CD1c-positive myeloid dendritic cell (primary cell): ENCODE data around the gene SPHK1.

Experiments used
- DNase-seq: peaks from one replicate; pipeline ENCODE4 v3.0.0-alpha.2; 2016; ENCODE audit errors: extremely low spot score

Gene SPHK1

DNA sequence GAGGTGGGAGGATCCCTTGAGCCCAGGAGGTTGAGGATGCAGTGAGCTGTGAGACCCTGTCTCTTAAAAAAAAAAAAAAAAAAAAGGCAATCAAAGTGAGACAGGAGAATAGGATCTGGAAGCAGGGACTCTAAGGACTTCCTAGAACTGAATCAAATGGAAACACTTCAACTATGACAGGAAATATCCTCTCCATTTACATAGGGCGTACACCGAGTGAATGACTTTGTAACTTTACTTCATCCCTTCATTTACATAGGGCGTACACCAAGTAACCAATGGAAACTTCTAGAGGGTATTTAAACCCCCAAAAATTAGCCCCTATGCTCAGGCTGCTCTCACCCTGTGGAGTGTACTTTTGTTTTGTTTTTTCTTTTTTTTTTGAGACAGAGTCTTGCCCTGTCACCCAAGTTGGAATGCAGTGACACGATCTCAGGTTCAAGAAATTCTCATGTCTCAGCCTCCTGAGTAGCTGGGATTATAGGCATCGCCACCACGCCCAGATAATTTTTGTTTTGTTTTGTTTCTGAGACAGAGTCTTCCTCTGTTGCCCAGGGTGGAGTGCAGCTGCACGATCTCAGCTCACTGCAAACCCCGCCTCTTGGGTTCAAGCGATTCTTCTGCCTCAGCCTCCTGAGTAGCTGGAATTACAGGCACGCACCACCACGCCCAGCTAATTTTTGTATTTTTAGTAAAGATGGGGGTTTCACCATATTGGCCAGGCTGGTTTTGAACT lies 21.1 kb upstream of the SPHK1 start:
- DNase-seq: no peak

DNA sequence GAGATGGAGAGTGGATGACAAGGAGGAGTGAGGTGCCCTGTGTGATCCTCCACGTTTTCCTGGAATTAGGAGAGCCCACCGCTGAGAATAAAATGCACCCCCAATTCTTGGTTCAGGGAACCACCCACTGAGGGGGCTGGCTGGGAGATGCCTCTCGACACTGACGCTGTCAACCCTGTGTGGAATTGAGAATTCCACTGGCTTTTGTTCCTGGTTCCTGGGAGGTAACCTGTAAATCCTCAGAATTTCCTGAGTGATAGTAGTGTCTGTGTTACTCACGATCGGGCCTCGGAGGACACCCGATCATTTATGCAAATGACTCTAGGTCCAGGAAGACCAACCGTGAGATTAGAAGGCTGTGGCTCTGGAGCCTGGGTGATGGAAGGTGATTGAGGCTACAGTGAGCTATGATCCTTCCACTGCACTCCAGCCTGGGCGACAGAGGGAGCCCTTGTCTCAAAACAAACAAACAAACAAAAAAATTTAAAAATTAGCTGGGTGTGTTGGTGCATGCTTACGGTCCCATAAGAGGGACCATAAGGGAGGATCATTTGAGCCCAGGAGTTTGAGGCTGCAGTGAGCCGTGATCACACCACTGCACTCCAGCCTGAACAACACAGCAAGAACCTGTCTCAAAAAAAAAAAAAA lies 19.0 kb upstream of the SPHK1 start:
- no peak for DNase-seq

DNA sequence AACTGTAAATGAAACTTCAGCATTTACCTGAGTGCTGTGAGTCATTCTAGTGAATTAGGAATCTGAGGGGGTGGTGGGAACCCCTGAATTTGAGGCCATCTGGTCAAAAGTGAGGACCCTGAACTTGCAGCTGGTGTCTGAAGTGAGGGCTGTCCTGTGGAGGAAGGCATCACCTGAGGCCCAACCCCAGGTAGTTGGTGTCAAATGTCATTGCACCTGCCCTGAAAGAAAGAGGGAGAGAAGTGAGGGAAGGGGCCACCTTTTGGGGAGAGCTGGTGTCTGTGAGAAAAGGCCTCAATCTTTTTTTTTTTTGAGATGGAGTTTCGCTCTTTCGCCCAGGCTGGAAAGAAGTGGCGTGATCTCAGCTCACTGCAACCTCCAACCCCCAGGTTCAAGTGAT lies 18.2 kb upstream of the SPHK1 start:
- no peak for DNase-seq

DNA sequence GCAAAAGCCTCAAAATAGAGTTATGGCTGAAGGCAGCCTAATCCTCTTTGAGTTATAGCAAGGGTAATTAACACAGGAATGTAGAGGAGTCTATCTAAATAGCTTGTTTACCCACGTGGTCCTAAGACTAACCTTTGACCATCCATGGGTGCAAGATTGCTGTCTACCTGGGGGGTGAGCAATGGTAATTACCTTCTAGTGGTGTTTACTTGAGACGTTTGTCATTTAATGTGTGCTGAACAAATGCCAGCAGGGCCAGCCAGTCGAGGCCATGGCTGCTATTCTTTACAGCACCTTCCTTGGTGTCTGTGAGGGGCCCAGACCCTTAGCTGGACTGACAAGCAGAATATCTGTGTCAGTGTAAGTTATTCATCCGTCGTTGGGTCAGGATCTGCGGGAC lies 16.8 kb upstream of the SPHK1 start:
- no peak for DNase-seq

DNA sequence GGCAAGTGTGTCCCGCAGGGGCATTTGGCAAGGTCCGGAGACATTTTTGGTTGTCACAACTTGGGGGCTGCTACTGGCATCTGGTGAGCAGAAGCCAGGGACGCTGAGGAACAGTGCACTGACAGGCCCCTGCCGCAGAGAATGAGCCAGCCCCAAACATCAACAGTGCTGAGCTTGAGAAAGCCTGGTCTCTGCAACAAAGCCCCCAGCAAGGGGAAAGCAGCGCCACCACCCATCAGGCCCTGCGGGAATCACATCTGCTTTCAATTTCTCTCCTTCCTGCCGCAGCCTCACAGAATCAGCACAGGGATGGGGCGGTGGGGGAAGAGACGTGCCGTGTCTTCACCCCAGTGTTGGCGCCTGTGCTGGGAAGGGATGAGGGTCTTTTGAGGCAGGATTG lies 15.9 kb upstream of the SPHK1 start:
- no peak for DNase-seq

DNA sequence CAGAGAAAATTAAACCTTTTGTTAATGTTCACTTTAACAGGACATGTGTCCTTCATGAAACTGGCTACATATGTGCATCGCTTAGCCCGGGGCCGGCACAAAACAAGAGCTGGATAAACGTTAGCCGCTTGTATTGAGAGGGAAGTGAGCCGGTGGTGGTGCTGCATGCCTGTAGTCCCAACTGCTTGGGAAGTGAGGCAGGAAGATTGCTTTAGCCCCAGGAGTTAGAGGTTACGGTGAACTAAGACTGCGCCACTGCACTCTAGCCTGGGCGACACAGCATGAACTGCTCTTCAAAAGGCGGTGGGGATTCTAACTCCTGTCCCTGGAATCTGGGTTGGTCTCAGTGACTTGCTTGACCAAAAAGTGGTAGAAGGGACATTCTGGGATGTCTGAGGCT lies 15.0 kb upstream of the SPHK1 start:
- DNase-seq: no peak

DNA sequence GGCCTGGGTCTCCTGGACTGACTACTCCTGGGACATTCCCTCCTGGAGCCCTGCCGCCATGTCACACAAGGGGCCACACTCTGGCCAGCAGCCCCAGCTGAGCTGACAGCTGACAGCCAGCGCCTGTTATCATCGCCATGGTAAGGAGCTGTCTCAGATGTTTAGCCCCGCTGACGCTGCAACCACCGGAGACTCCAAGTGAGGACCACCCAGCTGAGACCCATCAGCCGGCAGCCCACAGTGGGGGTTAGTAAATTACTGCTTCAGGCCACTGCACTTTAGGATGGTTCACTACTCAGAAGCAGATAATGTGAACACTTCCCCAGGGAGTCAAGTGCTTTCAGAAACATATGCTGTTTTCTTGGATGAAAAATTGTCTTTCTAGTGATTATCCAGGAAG lies 14.6 kb upstream of the SPHK1 start:
- no peak for DNase-seq

DNA sequence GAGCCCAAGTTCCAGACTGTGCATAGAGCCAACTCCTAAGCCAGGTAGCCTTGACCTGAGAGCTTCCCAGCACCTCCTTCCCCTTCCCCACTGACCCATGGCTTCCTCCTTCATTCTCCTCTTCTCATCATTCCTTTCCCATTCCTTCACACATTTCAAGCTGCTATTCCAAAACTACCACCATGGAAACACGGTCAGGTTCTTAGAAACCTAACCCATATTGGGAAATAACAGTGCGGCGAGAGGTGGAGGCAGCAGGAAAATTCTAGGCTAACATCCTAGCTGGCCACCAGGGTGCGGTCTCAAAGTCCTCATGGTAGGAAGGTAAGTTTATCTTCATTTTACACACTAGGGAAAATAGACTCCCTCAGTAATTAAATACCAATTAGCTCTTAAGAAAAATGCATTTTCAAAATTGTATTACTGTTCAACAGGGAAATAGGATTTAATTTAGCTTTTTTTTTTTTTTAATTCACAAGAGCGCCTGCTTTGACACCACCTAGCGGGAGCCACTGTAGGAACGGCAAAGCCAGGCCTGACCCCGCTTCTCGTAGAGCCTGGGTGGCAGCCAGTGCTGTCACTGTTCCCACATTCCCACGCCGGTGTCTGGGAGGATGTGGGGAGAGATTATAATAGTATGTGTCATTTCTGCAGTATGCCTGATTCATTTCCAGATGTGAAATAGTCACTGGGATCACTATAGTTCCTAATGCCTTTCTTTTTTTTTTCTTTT lies 14.0 kb upstream of the SPHK1 start:
- peak; percentile 24 for DNase-seq

DNA sequence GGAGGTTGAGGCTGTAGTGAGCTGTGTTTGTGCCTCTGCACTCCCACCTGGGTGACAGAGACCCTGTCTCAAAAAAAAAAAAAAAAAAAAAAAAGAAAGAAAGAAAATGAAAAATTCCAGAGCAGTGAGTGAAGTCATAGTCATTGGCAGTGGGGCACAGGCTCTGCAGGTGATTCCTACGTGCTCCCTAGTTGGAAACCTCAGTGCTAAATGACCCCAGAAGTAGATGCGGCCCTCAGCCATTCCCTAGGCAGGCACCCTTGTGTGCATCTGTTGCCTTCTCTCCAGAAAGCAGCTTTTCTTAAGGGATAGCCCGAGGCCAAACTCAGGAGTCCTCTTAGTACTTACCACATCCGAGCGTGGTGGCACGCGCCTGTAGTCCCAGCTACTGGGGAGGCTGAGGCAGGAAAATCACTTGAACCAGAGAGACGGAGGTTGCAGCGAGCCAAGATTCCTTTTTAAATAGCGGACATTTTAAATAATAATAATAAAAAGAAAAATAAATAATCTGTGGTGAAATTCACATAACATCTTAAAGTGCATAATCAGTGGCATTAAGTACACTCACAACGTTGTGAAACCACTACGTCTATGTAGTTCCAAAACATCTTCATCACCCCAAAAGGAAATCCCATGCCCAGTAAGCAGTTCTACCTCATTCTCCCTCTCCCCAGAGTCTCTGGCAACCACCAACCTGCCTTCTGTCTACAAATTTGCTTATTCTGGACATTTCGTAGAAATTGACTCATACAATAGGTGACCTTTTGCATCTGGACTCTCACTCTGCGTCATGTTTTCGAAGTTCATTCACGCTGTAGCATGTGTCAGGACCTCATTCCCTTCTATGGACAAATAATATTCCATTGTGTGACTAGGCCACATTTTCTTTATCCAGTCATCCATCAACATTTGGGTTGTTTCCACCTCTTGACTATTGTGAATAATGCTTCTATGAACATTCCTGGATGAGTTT lies 12.5 kb upstream of the SPHK1 start:
- DNase-seq: no peak

DNA sequence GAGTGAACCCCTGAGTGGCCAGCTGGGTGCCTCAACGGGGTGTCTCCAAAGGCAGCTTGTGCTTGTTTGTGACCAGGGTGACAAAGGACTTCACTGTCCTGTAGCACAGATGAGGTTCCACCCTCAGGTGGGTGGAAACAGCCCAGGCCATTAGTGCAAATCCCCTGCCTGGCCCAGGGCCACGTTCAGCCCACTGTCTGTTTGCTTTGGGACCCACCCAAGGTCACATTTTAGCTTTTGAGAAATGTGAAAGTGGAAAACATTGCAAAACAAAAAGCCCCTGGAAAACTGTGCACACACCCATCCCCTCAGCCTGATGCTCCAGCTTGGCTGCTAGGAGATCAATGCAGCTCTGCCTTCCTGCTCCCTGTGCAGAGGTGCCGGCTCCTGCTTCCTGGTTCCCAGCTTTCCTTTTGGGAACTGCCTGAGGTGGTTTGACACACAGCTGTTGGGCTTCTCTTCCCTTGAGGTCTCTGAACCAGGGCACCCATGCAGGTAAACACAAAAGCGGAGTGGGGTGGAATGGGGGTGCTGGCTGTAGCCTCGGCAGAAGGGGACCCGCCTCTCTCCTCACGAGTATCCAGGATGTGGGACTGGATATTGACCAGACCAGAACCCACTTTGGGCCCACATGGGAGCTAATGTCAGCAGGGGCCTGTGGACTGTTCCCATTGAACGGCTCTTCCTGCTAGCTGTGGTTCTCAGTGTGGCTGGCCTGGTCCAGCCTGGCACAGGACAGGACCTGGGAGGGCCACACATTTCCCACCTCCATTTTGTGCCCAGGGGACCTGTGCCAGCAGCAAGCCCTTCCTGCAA lies 7.9 kb upstream of the SPHK1 start:
- DNase-seq: no peak

DNA sequence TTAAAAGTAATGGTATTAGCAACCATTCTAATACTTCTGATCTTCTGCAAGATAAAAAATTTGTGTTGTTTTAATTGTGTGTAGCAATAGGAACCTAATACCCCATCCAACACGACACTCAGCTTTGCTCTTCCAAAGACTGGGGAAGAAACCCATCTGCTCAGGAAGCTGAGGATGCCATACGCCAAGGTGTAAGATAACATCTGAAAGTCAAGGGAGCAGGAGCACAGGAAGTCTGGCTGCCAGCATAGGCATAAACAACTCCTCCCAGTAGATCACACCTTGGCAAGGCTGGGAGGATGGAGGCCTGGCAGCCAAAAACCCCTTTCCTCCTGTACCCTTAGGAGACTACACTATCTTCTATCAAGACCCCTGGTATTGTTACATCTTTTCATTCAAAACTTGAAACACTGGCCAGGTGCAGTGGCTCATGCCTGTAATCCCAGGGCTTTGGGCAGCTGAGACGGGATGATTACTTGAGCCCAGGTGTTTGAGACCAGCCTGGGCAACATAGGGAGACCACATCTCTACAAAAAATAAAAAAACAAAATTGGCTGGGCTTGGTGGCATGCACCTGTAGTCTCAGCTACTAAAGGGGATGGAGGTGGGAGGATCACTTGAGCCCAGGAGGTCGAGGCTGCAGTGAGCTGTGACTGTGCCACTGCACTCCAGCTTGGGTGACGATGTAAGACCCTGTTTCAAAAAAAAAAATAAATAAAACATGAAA lies 5.7 kb upstream of the SPHK1 start:
- DNase-seq: no peak

DNA sequence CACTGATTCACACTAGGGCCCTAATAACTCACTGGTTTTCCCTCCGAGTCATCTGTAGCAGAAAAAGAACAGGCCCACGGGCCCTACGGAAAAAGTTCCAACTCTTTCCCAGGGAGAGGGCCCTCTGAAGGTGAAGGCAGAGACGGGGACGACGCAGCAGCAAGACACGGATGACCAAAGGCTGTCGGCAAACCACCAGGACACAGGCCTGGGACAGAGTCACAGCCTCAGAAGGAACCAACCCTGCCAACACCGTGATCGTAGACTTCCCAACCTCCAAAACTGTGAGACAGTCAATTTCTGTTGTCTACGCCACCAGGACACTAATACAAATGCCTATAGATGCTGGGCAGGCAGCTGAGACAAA lies 5.2 kb upstream of the SPHK1 start:
- DNase-seq: no peak

DNA sequence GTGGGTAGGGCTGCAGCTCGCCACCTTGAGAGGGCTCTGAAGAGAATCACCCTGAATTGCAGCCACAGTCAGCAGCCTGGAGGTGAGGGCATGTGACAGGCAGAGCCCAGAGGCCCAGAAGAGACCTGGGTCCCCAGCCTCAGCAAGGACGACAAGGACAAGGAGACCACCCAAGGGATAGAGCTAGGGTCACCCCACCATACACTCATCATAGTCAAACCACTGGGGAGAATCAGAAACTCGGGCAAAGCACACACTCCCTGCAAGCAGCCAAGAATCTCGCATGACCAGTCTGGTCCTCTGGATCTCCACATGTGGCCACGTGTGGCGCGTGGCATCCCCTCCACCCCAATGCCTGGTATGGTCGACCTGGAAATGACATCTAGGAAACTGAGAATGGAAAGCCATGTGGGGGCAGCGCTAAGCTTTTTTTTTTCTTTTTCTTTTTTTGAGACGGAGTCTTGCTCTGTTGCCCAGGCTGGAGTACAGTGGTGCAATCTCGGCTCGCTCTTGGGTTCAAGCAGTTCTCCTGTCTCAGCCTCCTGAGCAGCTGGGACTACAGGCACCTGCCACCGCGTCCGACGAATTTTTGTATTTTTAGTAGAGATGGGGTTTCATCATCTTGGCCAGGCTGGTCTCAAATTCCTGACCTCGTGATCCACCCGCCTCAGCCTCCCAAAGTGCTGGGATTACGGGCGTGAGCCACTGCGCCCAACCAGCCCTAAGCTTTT lies 4.6 kb upstream of the SPHK1 start:
- DNase-seq: no peak

DNA sequence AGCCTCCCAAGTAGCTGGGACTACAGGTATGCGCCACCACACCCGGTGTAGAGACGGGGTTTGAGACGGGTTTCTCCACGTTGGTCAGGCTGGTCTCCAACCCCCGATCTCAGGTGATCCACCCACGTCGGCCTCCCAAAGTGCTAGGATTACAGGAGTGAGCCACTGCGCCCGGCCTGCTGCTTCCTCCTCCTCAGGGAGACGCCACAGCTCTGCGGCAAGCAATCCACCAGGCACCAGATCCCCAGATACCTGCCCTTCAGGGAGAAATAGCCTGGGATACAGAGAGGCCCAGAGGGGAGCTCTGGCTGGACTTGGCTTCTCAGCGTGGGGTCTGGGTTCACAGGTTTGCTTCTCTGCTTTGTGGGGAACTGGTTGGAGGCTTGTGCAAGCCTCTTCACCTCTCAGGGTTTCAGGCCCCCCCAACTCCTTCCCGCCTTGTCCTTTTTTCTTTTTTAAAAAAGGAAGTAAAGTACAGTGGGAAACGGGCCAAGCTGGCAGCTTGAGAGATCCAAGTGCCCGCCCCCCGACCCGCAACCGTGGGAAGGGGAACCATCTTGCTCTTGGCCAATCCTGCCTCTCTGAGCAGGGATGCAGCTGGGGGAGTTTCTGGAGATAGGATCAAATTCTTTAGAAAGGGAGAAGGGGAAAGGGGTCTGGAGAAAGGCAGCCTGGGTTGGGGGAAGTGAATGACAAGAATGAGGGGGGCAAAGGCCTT lies 2.6 kb upstream of the SPHK1 start:
- DNase-seq: peak; percentile 90

DNA sequence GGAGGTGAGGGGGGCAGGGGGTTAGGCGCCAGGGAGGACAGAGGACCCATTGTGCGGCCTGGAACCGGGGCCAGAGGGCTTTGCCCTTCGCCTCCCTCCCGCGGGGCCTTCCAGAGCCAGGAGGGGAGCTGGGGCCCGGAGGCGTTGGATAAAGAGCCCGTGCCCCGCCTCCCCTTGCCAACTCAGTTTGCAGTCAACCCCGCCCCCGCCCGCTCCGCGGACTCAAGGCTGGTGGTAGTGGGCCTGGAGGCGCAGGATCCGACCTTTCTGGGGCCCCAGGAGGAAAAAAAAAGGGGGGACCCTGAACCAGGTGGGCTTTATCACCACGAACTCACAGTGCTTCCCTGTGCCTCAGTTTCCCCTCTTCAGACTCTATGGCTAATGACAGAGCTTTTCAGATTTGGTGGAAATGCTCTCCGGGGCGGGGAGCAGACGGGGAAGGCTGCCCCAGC lies 2.0 kb upstream of the SPHK1 start:
- DNase-seq: peak; percentile 33

DNA sequence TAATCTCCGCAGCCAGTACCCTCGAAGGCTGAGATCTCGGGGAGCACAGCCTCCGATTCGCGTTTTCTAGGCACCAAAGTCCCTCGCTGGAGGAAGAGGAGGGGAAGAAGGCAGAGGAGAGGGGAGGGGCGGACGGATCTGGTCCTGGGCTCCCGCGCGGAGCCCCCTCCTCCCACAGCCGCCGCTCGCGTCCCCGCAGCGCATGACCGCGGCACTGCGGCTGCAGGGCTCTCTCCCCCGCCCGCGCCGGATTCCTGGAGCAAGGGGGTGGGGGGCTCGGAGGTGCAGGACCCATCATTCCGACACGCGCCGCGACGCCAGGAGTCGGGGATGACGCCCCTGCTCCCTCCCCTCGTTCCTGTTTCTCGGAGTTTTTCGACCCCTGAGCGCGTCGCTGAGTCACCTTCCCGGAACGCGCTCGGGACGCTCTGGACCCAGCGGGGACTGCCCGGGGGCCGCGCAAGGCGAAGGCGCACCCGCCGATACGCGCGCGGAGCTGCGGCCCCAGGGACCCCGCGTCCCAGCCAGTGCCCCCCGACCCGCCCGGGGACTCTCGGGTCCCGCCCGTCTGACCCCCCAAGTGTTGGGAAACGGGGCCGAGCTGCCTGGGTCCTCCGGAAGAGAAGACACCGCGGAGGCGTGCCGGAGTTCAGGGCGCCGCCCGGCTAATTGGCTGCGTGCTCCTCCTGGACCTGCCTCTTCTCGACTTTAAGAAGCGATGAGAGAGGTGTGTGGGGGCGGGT lies 1.4 kb upstream of the SPHK1 start:
- peak; percentile 76 for DNase-seq

DNA sequence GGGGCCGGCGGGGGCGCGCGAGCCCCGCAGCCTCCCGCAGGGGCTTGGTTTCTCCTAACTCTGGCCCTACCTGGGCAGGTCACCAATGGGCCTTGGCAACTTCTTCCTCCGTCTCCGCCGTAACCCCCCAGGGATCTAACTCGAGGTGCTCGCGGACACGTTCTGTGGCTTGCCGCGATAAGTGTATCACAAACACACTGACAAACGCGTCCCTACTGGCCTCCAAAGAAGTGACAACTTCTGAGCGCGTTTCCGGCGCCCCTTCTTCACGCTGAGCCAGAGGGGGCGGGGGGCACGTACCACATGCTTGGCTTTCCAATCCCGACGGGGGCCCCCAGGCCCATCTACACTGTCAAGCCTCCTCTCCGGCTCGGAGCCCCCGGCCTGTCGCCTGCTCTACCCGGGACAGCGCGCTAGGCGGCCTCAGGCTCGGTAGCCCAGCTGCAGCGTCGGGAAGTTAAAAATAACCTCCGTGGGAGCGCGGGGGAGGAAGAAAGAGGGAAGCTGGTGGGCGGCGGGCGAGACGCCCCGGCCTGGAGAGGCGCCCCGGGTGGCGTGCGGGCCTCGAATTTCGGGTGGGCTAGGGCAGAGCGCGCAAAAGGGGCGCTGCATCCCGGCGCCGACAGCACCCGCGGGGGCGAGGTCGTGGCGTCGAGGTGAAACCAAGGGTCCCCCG lies 725 bp upstream of the SPHK1 start:
- peak; percentile 66 for DNase-seq
